H1 (cell line): ENCODE data around the gene DUSP11. TPM values are rescaled to one million over a fixed set of nuclear protein-coding genes. Genes with fewer than 3 reads are reported as not detected.

Experiments
- BRCA1 ChIP-seq: IDR thresholded peaks from 2 replicates; pipeline ENCODE4 v1.6.1; 2012; ENCODE audit warnings: low read depth, low read length, improper control_type of control experiment
- CBX5 ChIP-seq: fragments of 300-800, 300-1000 bp; sonication (generic); IDR thresholded peaks from 2 replicates; pipeline ENCODE4 v1.7.1; 2016; ENCODE audit warnings: antibody characterized with exemption, low read length, low read depth
- CBX8 ChIP-seq: fragments of 300-800, 300-1000 bp; sonication (generic); IDR thresholded peaks from 2 replicates; pipeline ENCODE4 v1.7.1; 2016; ENCODE audit warnings: low read depth, low read length, borderline replicate concordance
- GTF2F1 ChIP-seq: IDR thresholded peaks from 2 replicates; pipeline ENCODE4 v1.6.1; 2012; ENCODE audit warnings: low read depth, low read length, improper control_type of control experiment, borderline replicate concordance
- HDAC6 ChIP-seq: IDR thresholded peaks from one replicate; pipeline ENCODE4 v1.7.1; 2012; ENCODE audit warnings: low read depth, mild to moderate bottlenecking, inconsistent platforms, low read length, moderate library complexity
- MAFK ChIP-seq: IDR thresholded peaks from 2 replicates; pipeline ENCODE4 v1.6.1; 2012; ENCODE audit warnings: low read depth, mild to moderate bottlenecking, improper control_type of control experiment, low read length
- NRF1 ChIP-seq: IDR thresholded peaks from 2 replicates; pipeline ENCODE4 v1.6.1; 2011; ENCODE audit warnings: mild to moderate bottlenecking, low read depth, low read length, improper control_type of control experiment
- RBBP5 ChIP-seq: IDR thresholded peaks from 2 replicates; pipeline ENCODE4 v1.7.1; 2012; ENCODE audit warnings: low read depth, mild to moderate bottlenecking, inconsistent platforms, low read length, moderate library complexity, borderline replicate concordance
- SIX5 ChIP-seq: IDR thresholded peaks from 2 replicates; pipeline ENCODE4 v1.6.1; 2011; ENCODE audit warnings: mild to moderate bottlenecking, low read depth, low read length
- SP2 ChIP-seq: IDR thresholded peaks from 2 replicates; pipeline ENCODE4 v1.6.1; 2012; ENCODE audit warnings: mild to moderate bottlenecking, low read length, inconsistent platforms
- SUZ12 ChIP-seq: fragments of 200-600 bp; sonication (generic); IDR thresholded peaks from 2 replicates; pipeline ENCODE4 v1.6.1; 2012; ENCODE audit warnings: mild to moderate bottlenecking, inconsistent platforms, low read length, moderate library complexity, mixed read lengths
- polyA plus RNA-seq, 7 experiments: library from polyadenylated mRNA; depleted of rRNA in 3 of 7; stranded (reverse) in 5 of 7; unstranded in 2 of 7; fragments of >200 nt in 5 of 7; fragments of 200-250 nt in 2 of 7; gene quantifications; 1 replicate in 5 of 7; 2 replicates in 1 of 7; 4 replicates in 1 of 7; pipeline versions ENCODE4 v1.2.1 to v1.2.3, GENCODE V29; 2011 to 2013; ENCODE audit warnings: missing spikeins in 2 of 7, mixed read lengths in 2 of 7
- total RNA-seq: library from RNA; stranded (reverse); fragmentation: NEBNext Ultra II Directional; extraction: Animal tissue kit (Norgen Biotek cat#: 25700); gene quantifications from 2 replicates; pipeline ENCODE4 v1.2.1, GENCODE V29; 2021

The DUSP11 gene
- total and polyA plus RNA-seq, 2 of the 8 experiments (the other 6 are each of a cell fraction or from before 2014, with no cell fraction given) = 12.2 to 19.1 TPM

DNA sequence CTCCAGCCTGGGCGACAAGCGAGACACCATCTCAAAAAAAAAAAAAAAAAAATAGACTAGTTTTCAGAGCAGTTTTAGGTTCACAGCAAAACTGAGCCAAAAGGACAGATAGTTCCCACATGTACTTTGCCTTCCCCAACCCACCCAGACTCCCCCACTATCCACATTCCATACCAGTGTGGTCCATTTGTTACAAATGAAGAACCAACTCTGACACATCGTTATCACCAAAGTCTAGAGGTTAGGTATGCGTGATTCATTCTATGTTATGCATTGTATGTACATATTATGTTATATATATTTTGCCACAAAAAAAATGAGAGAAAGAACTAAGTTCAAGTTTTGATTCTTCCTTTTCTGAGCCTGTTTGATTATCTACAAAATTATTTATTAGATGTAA, 3.5 kb downstream of the DUSP11 start (continued):
- TF ChIP-seq GTF2F1 (no peak), HDAC6 (no peak), MAFK (no peak), BRCA1 (no peak), SP2 (no peak), NRF1 (no peak), CBX8 (no peak), CBX5 (no peak), SIX5 (no peak), RBBP5 (no peak), SUZ12 (no peak)
